T47D (cell line): ENCODE measurements around the gene ERCC1.
A peak's percentile ranks its signal among the peaks of the same experiment; 100 is the strongest.

ENCODE experiments used
- DNase-seq, 2 experiments: peaks; one replicate each; pipeline versions ENCODE4 v3.0.0 to v3.0.0-alpha.2; 2011 to 2012; ENCODE audit warnings: low read depth in 1 of 2, low spot score in 1 of 2
- JUND ChIP-seq: IDR thresholded peaks from 2 replicates; pipeline ENCODE4 v1.6.1; 2012; ENCODE audit warnings: low read depth
- in situ Hi-C: cut with HindIII; loops from 2 replicates; pipeline ENCODE4 v1.10.0; 2016; ENCODE audit warnings: low sequenced_read_pairs, low pct_unique_long_range_greater_than_20kb

Gene ERCC1

DNA sequence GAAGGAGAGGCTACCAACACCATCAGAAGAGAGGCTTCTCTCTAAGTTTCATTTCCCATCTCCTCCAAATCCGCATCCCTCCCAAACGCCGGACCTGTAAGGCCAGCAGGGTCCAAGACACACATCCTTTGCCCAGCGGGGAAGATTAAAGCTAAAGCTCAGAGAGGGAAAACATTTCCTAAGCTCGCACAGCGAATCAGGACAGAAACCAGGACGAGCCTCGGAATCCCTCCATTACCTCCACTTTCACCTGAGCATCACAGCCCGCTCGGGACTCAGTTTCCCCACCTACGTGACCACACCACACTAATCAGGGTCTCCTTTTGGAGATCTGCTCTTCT lies 43.4 kb upstream of the ERCC1 start:
- no peak for DNase-seq
- TF ChIP-seq JUND: no peak
- in situ Hi-C loops: no loop called here

DNA sequence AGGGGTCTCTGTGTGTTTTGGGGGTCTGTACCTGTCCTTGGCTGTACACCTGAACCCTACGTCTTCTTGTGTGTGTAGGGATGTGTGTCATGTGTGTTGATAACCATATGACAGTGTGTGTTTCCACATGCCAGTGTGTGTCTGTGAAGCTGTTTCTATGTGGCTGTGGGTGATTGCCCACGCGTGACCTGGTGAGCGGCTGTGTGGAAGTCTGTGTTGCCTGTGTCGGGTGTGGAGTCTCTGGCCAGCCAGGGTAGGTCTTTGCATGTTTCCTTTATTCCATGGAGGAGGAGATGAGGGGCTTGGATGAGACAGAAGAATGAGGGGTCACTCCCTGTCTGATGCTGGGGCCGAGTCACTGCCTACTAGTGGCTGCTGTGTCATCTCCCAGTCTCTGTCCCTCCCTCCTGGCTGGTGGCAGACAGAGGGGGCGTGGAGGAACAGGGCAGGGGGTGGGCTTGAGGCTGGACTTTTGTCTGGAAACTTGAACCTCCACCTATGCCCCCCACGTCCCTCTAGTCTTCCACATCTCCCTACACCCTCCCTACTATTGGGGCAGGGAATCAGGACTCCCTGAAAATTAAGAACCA lies 41.2 kb upstream of the ERCC1 start:
- DNase-seq: no peak
- no peak for TF ChIP-seq JUND
- in situ Hi-C loops: no loop called here

DNA sequence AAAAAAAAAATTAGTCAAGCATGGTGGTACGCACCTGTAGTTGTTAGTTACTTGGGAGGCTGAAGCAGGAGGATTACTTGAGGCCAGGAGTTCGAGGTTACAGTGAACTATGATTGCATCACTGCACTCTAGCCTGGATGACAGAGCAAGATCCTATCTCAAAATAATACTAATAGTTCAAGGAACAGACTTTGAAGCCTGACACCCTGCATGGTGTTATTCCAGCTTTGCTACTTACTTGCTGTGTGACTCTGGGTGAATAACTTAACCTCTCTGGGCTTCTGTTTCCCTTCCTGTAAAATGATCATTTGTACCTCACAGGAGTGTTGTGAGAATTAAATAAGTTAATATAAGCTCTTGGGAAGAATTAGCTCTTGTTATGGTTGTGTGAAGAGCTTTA lies 40.6 kb upstream of the ERCC1 start:
- no peak for DNase-seq
- in situ Hi-C loops: no loop called here
- TF ChIP-seq JUND: no peak

DNA sequence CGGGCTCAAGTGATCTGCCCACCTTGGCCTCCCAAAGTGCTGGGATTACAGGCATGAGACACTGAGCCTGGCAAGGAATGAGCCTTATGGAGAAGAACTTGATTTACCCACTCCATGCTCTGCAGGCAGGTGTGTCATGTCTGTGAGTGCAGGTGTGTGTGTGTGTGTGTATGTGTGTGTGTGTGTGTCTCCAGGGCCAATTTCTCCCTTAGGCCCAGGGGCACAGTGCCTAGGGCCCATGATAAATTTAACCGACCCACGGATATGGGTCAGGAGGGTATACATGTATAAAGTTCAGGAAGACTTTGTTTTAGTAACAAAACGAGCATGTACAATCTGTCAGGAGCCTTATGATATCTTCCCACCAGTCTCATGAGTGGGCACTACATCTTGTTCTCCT lies 39.5 kb upstream of the ERCC1 start:
- no peak for DNase-seq
- TF ChIP-seq JUND: no peak
- in situ Hi-C loops: no loop called here

DNA sequence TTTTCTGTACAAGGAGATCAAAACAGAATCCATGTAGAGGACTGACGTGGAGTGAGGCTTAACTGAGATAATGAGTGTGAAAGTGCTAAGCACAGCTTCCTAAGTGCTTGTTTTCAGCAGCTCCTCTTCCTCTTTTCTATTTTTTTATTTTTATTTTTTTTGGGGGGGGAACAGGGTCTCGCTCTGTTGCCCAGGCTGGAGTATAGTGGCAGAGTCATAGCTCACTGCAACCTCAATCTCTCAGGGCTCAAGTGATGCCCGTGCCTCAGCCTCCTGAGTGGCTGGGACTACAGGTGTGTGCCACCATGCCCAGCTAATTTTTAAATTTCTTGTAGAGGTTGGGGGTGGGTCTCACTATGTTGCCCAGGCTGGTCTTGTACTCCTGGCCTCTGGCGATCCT lies 38.5 kb upstream of the ERCC1 start:
- DNase-seq: no peak
- in situ Hi-C loops: no loop called here
- TF ChIP-seq JUND: no peak

DNA sequence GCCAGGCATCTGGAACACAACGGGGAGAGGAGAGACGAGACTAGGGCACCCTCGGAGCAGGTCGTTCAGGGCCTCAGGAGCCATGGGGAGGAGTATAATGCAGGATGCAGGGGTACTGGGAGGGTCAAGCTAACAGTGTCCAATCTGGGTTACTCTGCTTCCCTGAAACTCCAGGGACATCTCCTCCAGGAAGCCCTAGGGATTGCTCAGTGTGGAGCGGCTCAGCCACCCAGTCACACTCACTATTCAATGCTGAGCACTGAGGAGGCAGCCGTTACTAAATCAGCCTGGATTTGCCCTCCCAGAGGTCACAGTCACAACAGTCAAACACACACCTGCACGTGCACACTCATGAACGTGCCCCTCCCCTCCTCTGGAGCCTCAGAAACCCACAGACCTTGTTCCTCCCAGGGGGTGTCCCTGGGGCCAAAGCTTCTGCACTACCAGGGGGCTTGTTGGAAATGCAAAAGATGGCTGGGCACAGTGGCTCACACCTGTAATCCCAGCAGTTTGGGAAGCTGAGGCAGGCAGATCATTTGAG lies 37.2 kb upstream of the ERCC1 start:
- in situ Hi-C loops: no loop called here
- no peak for TF ChIP-seq JUND
- DNase-seq: no peak

DNA sequence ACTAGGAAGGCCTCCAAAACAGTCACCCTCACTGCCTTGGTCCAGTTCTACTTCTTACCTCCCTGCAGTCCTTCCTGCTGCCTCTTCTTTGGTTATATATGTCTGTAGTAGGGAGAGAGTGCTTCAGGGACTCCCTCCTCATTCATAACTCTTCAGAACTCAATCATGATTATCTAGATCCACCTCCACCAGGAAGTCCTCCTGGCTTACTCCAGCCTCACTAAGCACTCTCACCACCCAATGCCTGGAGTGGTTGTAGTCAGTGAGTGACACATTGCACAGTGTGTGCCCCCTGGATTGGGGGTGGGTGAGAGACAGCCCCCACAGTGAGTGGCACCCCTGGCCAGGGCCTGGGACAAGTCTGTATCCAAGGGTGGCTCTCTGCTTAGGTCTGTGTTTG lies 34.1 kb upstream of the ERCC1 start:
- TF ChIP-seq JUND: no peak
- DNase-seq: no peak
- in situ Hi-C loops: no loop called here

DNA sequence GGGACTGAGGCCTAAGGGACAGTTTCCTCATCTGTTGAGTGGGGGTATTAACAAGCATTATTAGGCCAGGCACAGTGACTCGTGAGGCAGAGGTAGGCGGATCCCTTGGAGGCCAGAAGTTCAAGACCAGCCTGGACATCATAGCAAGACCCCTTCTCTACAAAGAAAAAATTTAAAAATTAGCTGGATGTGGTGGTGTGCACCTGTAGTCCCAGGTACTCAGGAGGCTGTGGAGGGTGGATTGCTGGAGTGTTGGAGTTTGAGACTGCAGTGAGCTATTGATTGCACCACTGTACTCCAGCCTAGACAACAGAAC lies 32.7 kb upstream of the ERCC1 start:
- DNase-seq: no peak
- in situ Hi-C loops: no loop called here

DNA sequence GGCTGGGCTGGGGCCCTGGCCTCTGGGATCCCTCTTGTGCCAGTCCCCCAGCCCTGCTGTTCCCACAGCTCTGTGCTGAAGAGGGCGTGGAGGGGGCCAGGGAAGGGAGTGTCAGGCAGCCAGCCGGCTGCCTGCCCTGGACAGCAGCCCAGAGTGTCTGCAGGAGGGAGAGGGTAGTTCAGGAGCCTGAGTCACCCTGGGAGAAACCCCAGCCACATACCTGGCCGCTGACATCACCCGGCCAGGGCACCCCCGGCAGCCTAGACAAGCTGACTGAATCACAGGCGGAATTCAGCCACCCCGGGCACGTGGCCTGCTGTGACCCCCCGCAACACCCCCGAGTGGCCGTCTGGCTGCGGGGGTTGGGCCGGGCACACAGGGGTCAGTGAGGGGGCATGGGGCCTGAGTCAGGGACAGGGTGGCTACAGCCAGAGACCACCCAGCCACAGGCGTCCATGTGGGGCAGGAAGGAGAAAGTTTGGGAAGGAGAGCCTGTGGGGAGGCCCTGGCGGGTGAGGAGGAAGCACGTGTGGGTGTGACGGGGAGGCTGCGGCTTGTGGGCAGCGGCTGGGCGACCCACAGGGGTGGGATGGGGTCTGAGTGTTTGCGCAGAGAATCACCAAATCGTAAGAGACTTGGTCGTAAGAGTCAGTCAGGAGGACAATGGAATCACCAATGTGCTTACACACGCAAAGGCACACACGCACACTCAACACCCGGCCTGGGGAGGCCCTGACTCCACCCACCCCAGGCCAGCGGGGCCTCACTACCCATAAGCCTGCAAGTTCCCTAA lies 32.2 kb upstream of the ERCC1 start:
- peak; percentile 64 to 91 for DNase-seq
- peak; percentile 90 for TF ChIP-seq JUND

More for the DNA sequence above, 32.7 kb upstream of the ERCC1 start:
- no peak for TF ChIP-seq JUND

DNA sequence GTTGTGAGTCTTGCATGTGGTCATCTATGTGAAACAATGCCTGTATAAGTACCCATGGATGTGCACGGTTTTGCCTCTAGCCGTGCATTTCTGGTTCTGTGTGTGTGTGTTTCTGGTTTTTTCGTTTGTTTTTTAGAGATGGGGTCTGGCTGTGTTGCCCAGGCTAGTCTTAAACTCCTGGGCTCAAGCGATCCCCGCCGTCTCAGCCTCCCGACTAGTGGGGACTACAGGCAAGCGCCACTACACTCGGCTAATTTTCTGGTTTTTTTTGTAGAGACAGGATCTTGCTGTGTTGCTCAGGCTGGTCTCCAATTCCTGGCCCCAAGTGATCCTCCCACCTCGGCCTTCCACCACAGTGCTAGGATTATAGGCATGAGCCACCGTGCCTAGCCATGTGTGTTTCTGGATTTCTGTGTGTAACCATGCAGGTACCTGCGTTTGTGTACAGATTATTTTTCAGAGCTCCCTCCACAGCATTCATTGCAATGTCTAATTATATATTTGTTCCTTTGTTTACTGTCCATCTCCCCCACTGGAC lies 28.2 kb upstream of the ERCC1 start:
- DNase-seq: no peak
- no peak for TF ChIP-seq JUND
- in situ Hi-C loops: no loop called here

More for the DNA sequence above, 32.2 kb upstream of the ERCC1 start:
- in situ Hi-C loops: no loop called here

DNA sequence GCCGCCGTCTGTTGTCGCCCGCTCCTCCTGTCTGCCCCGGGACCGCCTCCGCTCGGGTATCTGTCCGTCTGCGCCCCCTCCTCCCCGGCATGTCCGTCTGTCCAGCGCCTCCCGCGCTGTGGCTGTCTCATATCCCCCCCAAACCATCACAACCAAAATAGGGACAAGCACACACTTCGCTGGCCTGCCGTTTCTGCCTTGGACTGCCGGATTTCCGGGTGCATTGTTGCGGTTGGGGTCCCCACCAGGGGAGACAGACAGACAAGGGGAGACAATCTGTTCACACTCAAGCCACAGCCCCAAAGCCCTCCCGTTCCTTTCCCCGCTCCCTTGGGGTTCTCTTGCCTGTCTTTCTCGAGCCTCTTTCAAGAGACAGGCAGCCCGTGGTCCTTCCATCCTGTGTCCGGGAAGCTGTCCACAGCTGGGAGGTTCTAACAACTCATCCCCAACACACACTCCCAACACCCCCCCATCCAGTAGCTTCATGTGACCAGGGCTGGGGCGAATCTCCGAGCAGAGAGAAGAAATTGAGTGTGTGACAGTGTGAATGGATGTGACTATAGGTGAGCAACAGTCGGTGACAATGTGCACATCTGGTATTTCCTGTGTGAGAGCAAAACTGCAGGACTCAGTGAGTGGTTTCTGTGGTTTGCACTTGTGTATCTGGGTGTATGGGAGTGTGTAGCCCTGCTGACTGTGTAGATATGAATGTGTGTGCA lies 27.6 kb upstream of the ERCC1 start:
- peak in 1 of 2 experiments; percentile 68 for DNase-seq
- TF ChIP-seq JUND: no peak
- in situ Hi-C loops: no loop called here

DNA sequence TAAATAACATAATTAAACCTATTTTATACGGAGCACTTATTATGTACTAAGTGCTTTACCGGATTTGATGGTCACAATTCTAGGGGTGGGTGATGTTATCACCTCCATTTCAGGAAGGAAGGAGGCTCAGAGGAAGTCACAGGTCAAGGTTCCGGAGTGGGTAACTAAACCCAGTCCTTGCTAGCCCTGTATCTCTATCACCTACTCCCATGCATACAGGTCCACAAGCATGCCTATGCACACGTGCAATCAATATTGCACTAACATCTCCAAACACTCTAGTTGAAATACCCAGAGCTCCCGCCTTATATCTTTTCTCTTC lies 26.3 kb upstream of the ERCC1 start:
- in situ Hi-C loops: no loop called here
- DNase-seq: no peak

DNA sequence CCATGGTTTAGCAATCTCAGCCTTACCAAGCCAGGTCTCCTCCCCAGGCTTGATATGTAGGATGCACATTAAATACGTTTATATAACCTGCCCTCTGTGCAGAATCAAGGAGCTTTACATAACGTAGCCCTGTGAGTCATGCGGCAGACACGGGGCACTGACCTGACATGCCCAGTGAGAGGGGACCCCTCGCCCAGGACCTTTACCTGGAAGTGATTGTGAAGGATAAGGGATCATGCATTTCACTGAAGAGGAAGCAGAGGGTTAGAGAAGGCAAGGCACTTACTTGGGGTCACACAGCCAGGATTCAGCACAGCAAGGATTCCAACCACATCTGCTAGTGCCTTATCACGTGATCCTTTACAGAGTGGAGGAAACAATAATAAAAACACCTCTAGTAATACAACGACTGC lies 25.2 kb upstream of the ERCC1 start:
- no peak for DNase-seq
- no peak for TF ChIP-seq JUND
- in situ Hi-C loops: no loop called here

More for the DNA sequence above, 26.3 kb upstream of the ERCC1 start:
- TF ChIP-seq JUND: no peak
